Activated CD4-positive, alpha-beta T cell treated with anti-CD3 and anti-CD28 coated beads, Interleukin-2, amount 50 U/mL, for 16 hours (primary cell): ENCODE results near the gene TTR.

Experiments used
- DNase-seq: peaks from one replicate; pipeline ENCODE4 v3.0.0-alpha.2; 2020

The TTR gene

GRCh38 chr18:31591628-31592027, at the start of gene TTR:
Gene TTR, plus strand, starts transcription at chr18:31591877. Its CDS starts 26 bp downstream, at chr18:31591903.
- no peak for DNase-seq

DNA sequence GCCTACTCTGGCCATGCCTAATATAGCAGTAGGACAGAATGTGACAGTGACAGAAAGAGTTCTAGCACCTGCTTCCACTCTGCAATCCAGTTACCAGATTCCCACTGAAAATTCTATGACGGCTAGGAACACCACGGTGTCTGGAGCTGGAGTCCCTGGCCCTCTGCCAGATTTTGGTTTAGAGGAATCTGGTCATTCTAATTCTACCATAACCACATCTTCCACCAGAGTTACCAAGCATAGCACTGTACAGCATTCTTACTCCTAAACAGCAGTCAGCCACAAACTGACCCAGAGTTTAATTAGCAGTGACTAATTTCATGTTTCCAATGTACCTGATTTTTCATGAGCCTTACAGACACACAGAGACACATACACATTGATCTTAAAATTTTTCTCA, 45.2 kb upstream of the TTR start:
- DNase-seq, result no peak

- DNase-seq, result no peak
Observed at GRCh38 chr18:31548853-31549252, 42.8 kb upstream of the TTR start.

DNA sequence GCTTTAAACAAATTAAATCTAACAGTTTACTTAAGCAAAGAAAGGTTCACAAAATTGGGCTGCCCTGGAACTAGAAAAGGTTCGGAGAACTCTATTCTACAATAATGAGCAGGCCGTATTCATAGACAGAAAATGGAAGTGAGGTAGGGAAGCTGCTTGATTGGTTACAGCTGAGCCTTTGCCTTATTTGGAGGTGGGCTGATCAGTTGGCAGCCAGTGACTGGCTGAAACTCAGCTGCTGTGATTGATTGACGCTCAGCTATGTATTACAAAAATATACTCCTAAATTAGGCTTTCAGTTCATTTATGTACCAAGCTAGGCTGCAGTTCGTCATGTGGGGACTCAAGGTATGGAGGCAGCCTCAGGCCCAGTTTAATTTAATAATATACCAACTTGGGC, 42.3 kb upstream of the TTR start:
- DNase-seq, result no peak

GRCh38 chr18:31551883-31552282, 39.8 kb upstream of the TTR start:
- DNase-seq, result no peak

DNA sequence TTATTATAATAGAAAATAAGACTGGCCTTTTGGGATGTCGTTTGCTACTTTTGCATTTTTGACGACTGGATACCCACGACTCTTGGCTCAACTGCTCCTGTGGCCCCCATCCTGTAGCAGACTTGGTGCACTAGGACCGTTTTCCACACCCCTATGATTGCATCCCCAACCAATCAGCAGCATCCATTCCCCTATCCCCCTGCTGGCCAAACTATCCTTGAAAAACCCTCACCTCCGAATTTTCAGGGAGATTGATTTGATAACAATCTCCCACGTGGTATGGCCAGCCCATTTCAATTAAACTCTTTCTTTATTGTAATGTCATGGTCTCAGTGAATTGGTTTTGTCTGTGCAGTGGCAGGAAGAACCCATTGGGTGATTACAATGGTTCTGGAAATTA, 37.9 kb upstream of the TTR start:
- no peak for DNase-seq

DNA sequence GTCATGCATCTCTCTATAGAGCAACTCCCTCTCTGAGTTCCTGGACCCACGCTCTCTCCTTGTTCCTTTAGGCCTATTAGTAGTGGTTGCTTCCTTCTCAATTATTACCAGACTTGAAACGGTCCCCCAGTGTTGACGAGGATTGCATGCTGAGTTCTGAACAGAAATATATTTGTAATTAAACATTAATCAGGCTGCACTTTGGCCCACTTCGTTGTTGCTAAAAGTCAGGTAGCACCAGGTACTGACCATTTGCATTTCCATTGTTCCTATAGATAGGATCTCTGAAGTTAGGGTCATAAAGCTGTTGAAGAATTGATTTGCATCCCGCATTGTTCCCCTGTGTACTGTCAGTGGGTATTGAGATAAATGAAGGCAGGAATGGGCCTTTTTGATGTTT, 36.9 kb upstream of the TTR start:
- DNase-seq, result no peak

- peak; percentile 55 for DNase-seq
Observed at GRCh38 chr18:31555971-31556747, 35.5 kb upstream of the TTR start.

DNA sequence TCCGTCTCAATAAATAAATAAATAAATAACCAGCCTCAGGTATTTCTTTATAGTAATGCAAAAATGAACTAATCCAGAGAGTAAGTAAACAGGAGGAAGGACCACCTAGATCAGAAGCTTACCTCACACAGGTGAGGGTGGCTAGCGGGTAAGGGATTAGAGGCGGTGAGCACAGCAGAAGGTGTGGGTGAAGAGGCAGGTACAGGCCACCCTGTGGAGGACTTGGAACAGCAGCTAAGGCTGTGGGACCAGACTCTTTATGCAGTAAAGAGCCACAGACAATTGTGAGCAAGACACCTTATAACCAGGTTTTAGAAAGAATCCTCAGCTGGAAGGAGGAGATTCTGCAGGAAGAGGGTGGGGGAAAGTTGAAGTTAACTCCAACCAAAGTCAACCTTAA, 34.2 kb upstream of the TTR start:
- DNase-seq, result no peak

- no peak for DNase-seq
Observed at GRCh38 chr18:31558567-31558966, 33.1 kb upstream of the TTR start.

GRCh38 chr18:31562726-31563125, 29.0 kb upstream of the TTR start:
- no peak for DNase-seq

DNA sequence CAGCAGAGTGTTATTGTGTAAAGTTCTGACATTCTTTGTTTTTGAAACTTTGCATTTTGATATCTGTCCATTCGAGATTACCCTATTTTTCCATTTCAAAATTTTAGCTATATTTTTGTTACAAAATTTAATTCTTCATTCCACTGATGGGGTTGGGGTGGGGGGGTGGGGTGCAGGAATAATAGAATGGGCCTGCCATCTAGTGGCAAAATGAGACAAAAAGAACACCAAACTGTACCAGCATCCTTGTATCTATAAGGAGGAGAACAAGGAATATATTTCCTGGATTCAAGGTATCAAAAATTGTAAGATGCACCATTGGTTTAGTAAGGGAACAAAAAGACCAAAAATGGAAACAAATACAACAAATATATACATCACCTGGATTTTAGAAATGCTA, 27.9 kb upstream of the TTR start:
- no peak for DNase-seq

DNA sequence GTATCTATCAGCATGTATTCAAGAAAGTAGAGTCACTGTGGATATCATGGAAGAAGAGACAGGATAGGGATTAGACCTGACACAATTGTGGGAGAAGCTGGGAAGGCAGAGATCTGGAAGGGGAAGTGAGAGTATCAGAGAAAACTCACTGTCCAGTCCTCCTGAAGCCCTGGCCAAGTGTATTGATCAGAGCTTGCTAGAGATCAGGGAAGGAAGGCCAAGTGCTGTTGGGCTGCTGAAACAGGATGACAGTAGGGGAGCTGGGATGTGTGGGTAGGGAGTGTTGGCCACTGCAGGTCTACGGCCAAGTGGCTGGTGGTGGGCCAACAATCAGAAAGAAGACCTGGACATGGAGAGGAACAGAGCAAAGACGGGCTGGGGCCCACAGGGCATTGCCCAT, 26.3 kb upstream of the TTR start:
- no peak for DNase-seq

DNA sequence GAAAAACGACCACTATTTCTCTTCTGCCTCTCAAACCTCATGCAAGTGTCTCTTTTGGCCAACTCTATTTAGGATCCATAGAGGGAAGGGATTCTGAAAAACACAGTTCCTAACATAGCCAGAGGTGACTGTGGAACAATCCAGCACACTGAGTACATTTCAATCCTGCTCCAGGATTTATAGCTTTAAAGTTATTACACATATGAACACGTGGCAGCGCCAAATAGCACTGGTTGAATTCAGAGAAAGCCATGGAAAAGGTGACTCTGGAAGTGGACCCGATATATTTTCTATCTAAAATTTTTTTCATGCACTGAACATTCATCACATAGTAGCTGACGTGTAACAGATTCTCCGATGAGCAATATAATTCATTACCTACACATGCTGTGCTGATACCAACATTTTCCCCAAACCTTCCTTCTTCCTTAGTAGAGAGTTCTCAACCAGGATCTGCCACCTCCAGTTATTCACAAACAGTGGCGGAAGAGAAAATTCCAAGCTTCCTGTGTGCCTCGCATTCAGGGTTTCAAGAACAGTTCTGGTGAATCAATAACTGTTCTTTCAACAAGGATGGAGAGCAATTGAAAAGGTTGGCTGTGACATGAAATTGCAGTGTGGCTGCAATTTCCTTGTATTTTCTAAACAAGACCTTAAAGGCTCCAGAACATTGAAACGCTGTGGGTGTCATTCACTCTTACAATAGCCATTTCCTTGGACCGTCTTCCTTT, 25.7 kb upstream of the TTR start:
- DNase-seq, result no peak

DNA sequence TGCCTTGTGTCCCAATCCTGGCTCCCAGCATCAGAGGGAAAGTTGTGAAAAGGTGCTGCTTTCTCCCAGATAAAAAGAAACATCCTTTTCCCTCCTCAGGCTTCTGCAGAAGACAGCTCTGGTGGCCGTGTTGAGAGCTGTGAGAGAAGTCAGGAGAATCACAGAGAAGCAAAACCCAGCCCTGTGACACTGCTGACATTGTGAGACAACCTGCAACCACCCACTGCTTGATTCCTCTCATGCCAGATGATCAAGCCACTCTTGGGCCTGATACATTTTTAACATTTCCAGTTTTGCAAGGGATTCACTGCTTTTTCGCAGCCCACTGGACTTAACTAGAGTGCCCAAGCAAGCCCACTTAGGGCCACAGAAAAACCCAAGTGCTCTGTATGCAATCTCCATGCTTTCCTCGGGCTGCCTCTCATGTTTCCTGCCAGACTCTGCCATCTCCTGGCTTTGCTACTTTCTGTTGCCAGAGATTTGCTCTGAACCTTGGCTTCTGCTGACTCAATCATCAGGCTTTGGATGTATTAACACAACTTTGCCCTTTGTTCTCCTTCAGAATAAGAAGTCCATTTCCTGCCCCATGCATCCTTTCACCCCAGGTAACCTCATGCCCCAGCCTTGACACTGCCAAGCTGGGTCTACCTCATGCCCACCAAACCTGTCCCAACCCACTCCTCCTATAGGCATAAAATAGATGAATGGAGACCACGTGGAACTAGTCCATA, 24.9 kb upstream of the TTR start:
- no peak for DNase-seq

GRCh38 chr18:31572368-31572767, 19.3 kb upstream of the TTR start:
- no peak for DNase-seq

DNA sequence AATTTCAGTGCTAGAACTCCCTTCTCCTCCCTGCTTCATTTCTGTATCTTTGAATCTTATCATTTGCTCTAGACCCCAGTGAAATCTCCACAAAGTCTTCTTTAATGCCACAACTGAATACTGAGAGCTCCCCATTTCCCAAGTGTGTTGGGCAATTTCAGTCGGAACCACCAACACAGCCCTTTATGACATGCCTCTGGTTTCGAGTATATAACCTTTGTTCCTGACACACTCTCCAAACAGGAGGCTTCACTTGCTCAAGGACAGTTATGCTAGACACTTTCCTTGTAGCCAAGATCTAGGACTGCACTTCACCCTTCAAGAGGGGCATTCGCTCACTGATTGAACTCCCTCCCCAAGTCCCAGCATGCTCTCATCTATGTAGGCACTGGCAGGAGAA, 18.6 kb upstream of the TTR start:
- no peak for DNase-seq

DNA sequence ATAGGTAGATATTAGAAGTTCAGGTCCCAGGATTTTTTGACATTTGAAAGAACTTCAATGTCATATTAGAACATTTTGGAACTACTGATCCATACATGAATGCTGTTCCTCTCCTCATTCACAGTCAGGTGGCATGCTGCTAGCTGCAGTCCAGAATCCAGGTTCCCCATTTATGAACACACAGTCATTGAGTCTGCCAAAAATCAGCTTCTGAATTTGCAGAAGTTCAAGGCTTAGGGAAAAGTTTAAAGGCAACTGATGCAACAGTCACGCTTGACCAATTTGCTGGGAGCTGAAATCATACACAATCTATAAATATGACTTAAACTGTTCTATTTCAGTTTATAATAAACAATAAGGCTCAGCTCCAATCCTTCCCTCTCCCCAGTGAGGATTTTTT, 17.3 kb upstream of the TTR start:
- no peak for DNase-seq

DNA sequence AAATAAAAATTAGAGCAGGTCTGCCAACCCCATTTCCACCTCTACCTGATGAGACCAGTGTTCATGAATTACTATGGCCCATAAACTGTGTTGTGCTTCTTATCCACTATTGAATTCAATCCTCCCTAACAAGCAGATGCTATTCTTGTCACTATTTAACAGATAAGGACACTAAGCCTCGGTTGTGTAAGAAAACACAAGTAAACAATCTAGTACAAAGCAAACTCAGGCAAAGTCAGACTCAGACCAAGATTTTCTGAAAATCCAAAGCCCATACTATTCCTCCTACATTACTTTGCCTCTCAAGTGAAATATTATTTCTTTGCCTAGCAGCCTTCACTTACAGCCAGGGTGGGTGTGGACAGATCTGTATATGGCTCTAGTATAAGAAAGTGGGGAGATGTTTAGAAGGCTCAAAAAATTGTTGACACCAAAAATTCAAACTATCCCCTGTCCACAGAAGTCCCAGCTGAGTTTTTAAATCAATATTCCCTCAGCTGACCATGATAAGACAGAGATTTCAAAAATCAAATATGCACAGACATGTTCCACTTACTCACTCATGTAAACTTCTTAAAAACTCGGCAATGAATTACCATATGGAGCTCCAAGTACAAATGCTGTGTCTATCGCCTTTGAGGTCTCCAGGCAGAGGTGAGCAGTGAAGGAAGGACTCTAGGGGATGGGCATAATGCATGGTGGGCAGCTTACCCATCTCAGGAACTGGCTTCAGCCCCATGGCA, 16.0 kb upstream of the TTR start:
- DNase-seq, result no peak

GRCh38 chr18:31576670-31577069, 15.0 kb upstream of the TTR start:
- DNase-seq, result no peak

DNA sequence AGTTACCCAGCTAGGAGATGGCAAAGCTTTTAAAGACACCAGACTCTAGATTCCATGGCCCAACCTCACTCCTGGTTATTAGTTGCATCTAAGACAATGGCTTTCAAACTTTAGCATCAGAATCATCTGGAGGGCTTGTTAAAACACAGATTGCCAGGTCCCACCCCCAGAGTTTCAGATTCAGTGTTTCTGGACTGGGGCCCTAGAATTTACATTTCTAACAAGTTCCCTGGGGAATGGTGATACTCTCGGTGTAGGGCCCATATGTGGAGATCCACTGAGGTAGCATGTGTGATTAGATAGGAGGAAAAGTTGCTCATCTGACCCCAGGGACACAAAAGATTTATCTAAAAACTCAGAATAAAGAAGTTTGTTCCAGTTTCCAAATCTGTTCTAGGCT, 14.5 kb upstream of the TTR start:
- DNase-seq, result no peak

DNA sequence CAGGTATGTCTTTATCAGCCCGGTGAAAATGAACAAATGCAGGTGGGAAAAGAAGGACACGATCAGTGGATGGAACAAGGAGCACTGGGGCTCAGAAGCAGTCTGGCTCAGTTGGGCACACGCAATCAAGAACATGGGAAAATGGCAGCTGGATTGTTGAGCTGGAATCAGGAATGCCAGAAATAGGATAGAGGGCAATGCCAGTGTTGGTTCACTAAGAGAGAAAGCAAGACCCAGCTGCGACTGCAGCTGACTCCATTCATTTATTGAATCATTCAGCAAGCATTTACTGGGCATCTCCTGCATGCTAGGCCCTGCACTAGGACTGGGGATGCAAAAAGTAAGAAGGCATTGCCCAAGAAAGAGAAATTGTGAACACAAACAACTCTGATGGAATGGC, 13.6 kb upstream of the TTR start:
- no peak for DNase-seq

DNA sequence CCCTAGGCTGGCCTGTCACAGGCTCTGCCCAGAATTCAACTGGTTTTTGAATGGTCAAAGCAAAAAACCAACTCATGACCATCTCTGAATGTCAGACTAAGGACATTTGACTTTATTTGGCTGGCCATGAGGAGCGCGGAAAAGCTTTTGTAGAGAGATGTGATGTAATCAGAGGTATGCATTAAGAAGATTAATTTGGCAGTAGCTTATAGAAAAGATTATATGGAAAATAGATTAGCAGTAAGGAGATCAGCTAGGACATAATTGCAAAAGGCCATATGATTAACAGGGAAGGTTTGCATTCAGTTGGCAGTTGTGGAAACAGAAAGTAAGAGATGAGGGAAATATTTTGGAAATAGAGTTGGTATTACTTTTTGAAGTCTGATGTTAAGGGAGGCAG, 12.3 kb upstream of the TTR start:
- DNase-seq, result no peak
